GM23338 (cell line): ENCODE data around the gene OASL. TPM values are rescaled to one million over a fixed set of nuclear protein-coding genes. Genes with fewer than 3 reads are reported as not detected.

Experiments
- ATAC-seq: fragments of 200-7000 bp; cut with Tn5 transposase; 3 replicates; pipeline ENCODE4 v1.9.1; 2020
- DNase-seq: peaks from one replicate; pipeline ENCODE4 v3.0.0-alpha.2; 2015; ENCODE audit warnings: low spot score
- H2AFZ ChIP-seq: fragments of 200-600 bp; sonication (generic); 2 replicates; pipeline ENCODE4 v1.8.0; 2016; ENCODE audit warnings: antibody characterized with exemption, mild to moderate bottlenecking, moderate library complexity
- H3F3A ChIP-seq: fragments of 200-600 bp; sonication (generic); replicated peaks from 2 replicates; pipeline ENCODE4 v1.8.0; 2017; ENCODE audit warnings: antibody characterized with exemption, mixed run types, low read depth
- H3K27ac ChIP-seq: fragments of 200-600 bp; sonication (generic); 2 replicates; pipeline ENCODE4 v1.6.1; 2016; ENCODE audit warnings: low read depth
- H3K27me3 ChIP-seq: fragments of 200-600 bp; sonication (generic); 2 replicates; pipeline ENCODE4 v1.8.0; 2016; ENCODE audit warnings: mild to moderate bottlenecking, mixed run types, moderate library complexity; ENCODE audit not compliant: insufficient read depth
- H3K36me3 ChIP-seq: fragments of 200-600 bp; sonication (generic); 2 replicates; pipeline ENCODE4 v1.8.0; 2016; ENCODE audit warnings: mild to moderate bottlenecking; ENCODE audit not compliant: insufficient read depth
- H3K4me1 ChIP-seq: fragments of 200-600 bp; sonication (generic); 2 replicates; pipeline ENCODE4 v1.8.0; 2016; ENCODE audit warnings: mild to moderate bottlenecking, moderate library complexity; ENCODE audit not compliant: insufficient read depth
- H3K4me2 ChIP-seq: fragments of 200-600 bp; sonication (generic); 2 replicates; pipeline ENCODE4 v1.7.1; 2017; ENCODE audit warnings: mixed run types
- H3K4me3 ChIP-seq: fragments of 200-600 bp; sonication (generic); 2 replicates; pipeline ENCODE4 v1.6.1; 2016; ENCODE audit warnings: mixed run types
- H3K79me2 ChIP-seq: fragments of 200-600 bp; sonication (generic); replicated peaks from 2 replicates; pipeline ENCODE4 v1.8.0; 2017; ENCODE audit warnings: mild to moderate bottlenecking; ENCODE audit not compliant: insufficient read depth
- H3K9me2 ChIP-seq: fragments of 200-600 bp; sonication (generic); 2 replicates; pipeline ENCODE4 v1.8.0; 2017; ENCODE audit not compliant: insufficient read depth
- H4K20me1 ChIP-seq: fragments of 200-600 bp; sonication (generic); replicated peaks from 2 replicates; pipeline ENCODE4 v1.8.0; 2017; ENCODE audit warnings: mild to moderate bottlenecking; ENCODE audit not compliant: insufficient read depth
- H3K27ac Mint-ChIP-seq: 2 replicates; pipeline ENCODE4 v1.8.0; 2020; ENCODE audit warnings: inconsistent platforms, mild to moderate bottlenecking, moderate library complexity, mixed read lengths
- H3K27me3 Mint-ChIP-seq: 3 replicates; pipeline ENCODE4 v1.8.0; 2022; ENCODE audit warnings: low read depth, mild to moderate bottlenecking, moderate library complexity, mixed read lengths, inconsistent platforms; ENCODE audit not compliant: insufficient read depth, poor library complexity
- H3K36me3 Mint-ChIP-seq: 3 replicates; pipeline ENCODE4 v1.8.0; 2021; ENCODE audit warnings: low read depth, mild to moderate bottlenecking, inconsistent platforms, moderate library complexity, mixed read lengths
- H3K4me1 Mint-ChIP-seq: 3 replicates; pipeline ENCODE4 v1.8.0; 2020; ENCODE audit warnings: mild to moderate bottlenecking, inconsistent platforms, mixed read lengths
- H3K4me3 Mint-ChIP-seq: 3 replicates; pipeline ENCODE4 v1.8.0; 2021; ENCODE audit warnings: moderate library complexity, mild to moderate bottlenecking, inconsistent platforms, mixed read lengths
- H3K9me3 Mint-ChIP-seq: 3 replicates; pipeline ENCODE4 v1.8.0; 2020; ENCODE audit warnings: moderate library complexity, mild to moderate bottlenecking, inconsistent platforms, mixed read lengths
- CREB1 ChIP-seq: fragments of 250-450 bp; sonication (Bioruptor Pico); IDR thresholded peaks from 2 replicates; pipeline ENCODE4 v1.5.0; 2020; ENCODE audit warnings: low read depth, mild to moderate bottlenecking, moderate library complexity
- CTCF ChIP-seq, 2 experiments: fragments of 200-600 bp in 1 of 2; sonication (generic) in 1 of 2; conservative IDR thresholded peaks; 2 replicates each; pipeline versions ENCODE4 v1.5.1 to v1.6.1; 2016 to 2017; ENCODE audit warnings: antibody characterized with exemption in 2 of 2, low read depth in 2 of 2, mild to moderate bottlenecking in 2 of 2, moderate library complexity in 1 of 2
- ETS1 ChIP-seq: IDR thresholded peaks from 2 replicates; pipeline ENCODE4 v1.6.1; 2016; ENCODE audit warnings: antibody characterized with exemption
- EZH2 ChIP-seq: fragments of 200-600 bp; sonication (generic); IDR thresholded peaks from one replicate; pipeline ENCODE4 v1.8.0; 2017; ENCODE audit warnings: antibody characterized with exemption, mild to moderate bottlenecking, low read depth; ENCODE audit not compliant: unreplicated experiment
- JUNB ChIP-seq: IDR thresholded peaks from one replicate; pipeline ENCODE4 v1.6.1; 2016; ENCODE audit warnings: antibody characterized with exemption; ENCODE audit not compliant: unreplicated experiment
- NANOG ChIP-seq: IDR thresholded peaks from 2 replicates; pipeline ENCODE4 v1.6.1; 2016; ENCODE audit warnings: antibody characterized with exemption, borderline replicate concordance
- POLR2AphosphoS5 ChIP-seq: IDR thresholded peaks from 2 replicates; pipeline ENCODE4 v1.6.1; 2016; ENCODE audit warnings: antibody characterized with exemption, low read depth
- ZNF114 ChIP-seq: fragments of 250-450 bp; sonication (Bioruptor Pico); IDR thresholded peaks from 2 replicates; pipeline ENCODE4 v1.5.0; 2020; ENCODE audit warnings: mild to moderate bottlenecking, moderate library complexity
- ZNF331 ChIP-seq: fragments of 250-450 bp; sonication (Bioruptor Pico); IDR thresholded peaks from 2 replicates; pipeline ENCODE4 v1.5.0; 2020; ENCODE audit warnings: low read depth, mild to moderate bottlenecking, moderate library complexity
- ZNF462 ChIP-seq: fragments of 250-450 bp; sonication (Bioruptor Pico); IDR thresholded peaks from 2 replicates; pipeline ENCODE4 v1.5.0; 2020; ENCODE audit warnings: mild to moderate bottlenecking, moderate library complexity
- polyA plus RNA-seq: library from polyadenylated mRNA; unstranded; fragments of >200 nt; fragmentation: Nextera tagmentation; extraction: Ambion mirVana; gene quantifications from 2 replicates; pipeline ENCODE4 v1.2.1, GENCODE V29; 2016
- total RNA-seq: library from RNA; depleted of rRNA; stranded (reverse); fragments of >200 nt; shearing (Covaris generic); gene quantifications from 2 replicates; pipeline ENCODE4 v1.2.3, GENCODE V29; 2014

The OASL gene
- total and polyA plus RNA-seq, 2 experiments from 2014 or later = not detected

- TF ChIP-seq CTCF (conservative IDR thresholded peaks at IDR 0.05; ENCODE audit: low read depth in 2 of 2) = no peak
Measured at GRCh38 chr12:121072147-121072546, 33.1 kb upstream of the OASL start (continued).

- no peak for ATAC-seq
- H3K9me3 Mint-ChIP-seq = peaks cover 19% of the 10 kb centered on the region
- no peaks in the 10 kb centered on the region for H3F3A ChIP-seq
Measured at GRCh38 chr12:121069206-121069605, 30.2 kb upstream of the OASL start.

More at GRCh38 chr12:121069206-121069605, 30.2 kb upstream of the OASL start:
- Histone ChIP-seq H3K79me2 (no peaks in the 10 kb centered on the region), H3K4me1 (no peaks in the 10 kb centered on the region), H3K4me2 (no peak overlapping the region), H3K27me3 (no peaks in the 10 kb centered on the region), H3K36me3 (no peaks in the 10 kb centered on the region; the same call in 1 of the 2 replicates), H4K20me1 (no peaks in the 10 kb centered on the region), H3K4me3 (no peak overlapping the region), H3K9me2 (no peaks in the 10 kb centered on the region), H2AFZ (no peak overlapping the region), H3K27ac (no peak overlapping the region)
- Mint-ChIP-seq H3K4me1 (no peaks in the 10 kb centered on the region), H3K27me3 (no peaks in the 10 kb centered on the region), H3K4me3 (no peak overlapping the region), H3K36me3 (0 out of 3 replicates have a peak, but pooled peaks cover 3% of the 10 kb centered on the region), H3K27ac (no peak overlapping the region)
- no peak for DNase-seq
- TF ChIP-seq EZH2 = no peak
- no peak for TF ChIP-seq POLR2AphosphoS5
- TF ChIP-seq NANOG = no peak
- no peak for TF ChIP-seq CREB1
- no peak for TF ChIP-seq ZNF114
- TF ChIP-seq JUNB = no peak
- TF ChIP-seq ZNF462 (CRISPR knock-in tag) = no peak
- no peak for TF ChIP-seq ZNF331 (CRISPR knock-in tag)
- no peak for TF ChIP-seq CTCF (conservative IDR thresholded peaks at IDR 0.05; ENCODE audit: low read depth in 2 of 2)
- TF ChIP-seq ETS1 = no peak
